Neural cell (in vitro differentiated cells): ENCODE data around the gene ASS1.

Experiments used
- CTCF ChIP-seq: fragments of 450-650 bp; IDR thresholded peaks from 2 replicates; pipeline ENCODE4 v1.5.1; 2014; ENCODE audit warnings: antibody characterized with exemption, mild to moderate bottlenecking, moderate library complexity; ENCODE audit not compliant: poor library complexity, severe bottlenecking
- EP300 ChIP-seq: fragments of 450-650 bp; conservative IDR thresholded peaks from 2 replicates; pipeline ENCODE4 v1.6.1; 2014; ENCODE audit warnings: antibody characterized with exemption, mild to moderate bottlenecking, moderate library complexity; ENCODE audit not compliant: poor library complexity, severe bottlenecking
- EZH2 ChIP-seq: fragments of 200-600, 300-800 bp; shearing (Covaris generic), sonication (generic); IDR thresholded peaks from 2 replicates; pipeline ENCODE4 v1.6.1; 2014; ENCODE audit warnings: antibody characterized with exemption, low read length, borderline replicate concordance, mild to moderate bottlenecking; ENCODE audit not compliant: insufficient read depth, poor library complexity, severe bottlenecking
- POLR2AphosphoS5 ChIP-seq: IDR thresholded peaks from 2 replicates; pipeline ENCODE4 v1.6.1; 2012

- no peak for TF ChIP-seq CTCF
- no peak for TF ChIP-seq POLR2AphosphoS5
- no peak for TF ChIP-seq EP300
- no peak for TF ChIP-seq EZH2
These were observed 54.3 kb downstream of the ASS1 start for GRCh38 chr9:130498918-130499698.
